ENCODE data around the gene RREB1. TPM values are rescaled to one million over a fixed set of nuclear protein-coding genes. Genes with fewer than 3 reads are reported as not detected.

Gene RREB1
- polyA plus RNA-seq, 1 experiment = 1.2 TPM

GRCh38 chr6:7235712-7236305, 128.0 kb downstream of the RREB1 start:
- Histone ChIP-seq H3K4me3 (ENCODE audit: low read depth, low read length) (no peak overlapping the region), H3K36me3 (ENCODE audit: control insufficient read depth, insufficient read depth, low read length) (peaks cover 24% of the 10 kb centered on the region), H3K27me3 (ENCODE audit: control insufficient read depth, insufficient read depth, low read length) (no peaks in the 10 kb centered on the region)
- ChIA-PET CTCF (interaction anchor here (1.1 kb wide), 1 partner anchor 8 kb away, joined by 3 read pairs; no protein-coding TSS in a partner anchor), POLR2A (no interaction called here)
- DNase-seq (ENCODE audit: low read depth) = no peak
- TF ChIP-seq CTCF (IDR thresholded peaks at IDR 0.05; ENCODE audit: insufficient read depth, low read depth, low read length) = no peak

- ChIA-PET POLR2A (interaction anchor here (0.6 kb wide), 1 partner anchor 11 kb away, joined by 6 read pairs; no protein-coding TSS in a partner anchor), CTCF (interaction anchor here (1.0 kb wide), 1 partner anchor 512 kb away, joined by 4 read pairs; no protein-coding TSS in a partner anchor)
- no peak for DNase-seq (ENCODE audit: low read depth)
- H3K4me3 ChIP-seq (ENCODE audit: low read depth, low read length) = no peak overlapping the region
- H3K27me3 ChIP-seq (ENCODE audit: control insufficient read depth, insufficient read depth, low read length) = no peaks in the 10 kb centered on the region
- TF ChIP-seq CTCF (IDR thresholded peaks at IDR 0.05; ENCODE audit: insufficient read depth, low read depth, low read length) = no peak
- H3K36me3 ChIP-seq (ENCODE audit: control insufficient read depth, insufficient read depth, low read length) = peaks cover 19% of the 10 kb centered on the region
These were observed 128.8 kb downstream of the RREB1 start for GRCh38 chr6:7236306-7237209.

GRCh38 chr6:7237653-7238188, 130.0 kb downstream of the RREB1 start:
- no peak for TF ChIP-seq CTCF (IDR thresholded peaks at IDR 0.05; ENCODE audit: insufficient read depth, low read depth, low read length)
- CTCF ChIA-PET = interaction anchor here (0.6 to 2.3 kb wide), 10 partner anchors 21 to 556 kb away, joined by 3 to 18 read pairs (median 4); no protein-coding TSS in a partner anchor

GRCh38 chr6:7238526-7238899, 130.8 kb downstream of the RREB1 start:
- no peak for TF ChIP-seq CTCF (IDR thresholded peaks at IDR 0.05; ENCODE audit: insufficient read depth, low read depth, low read length)
- peaks cover 13% of the 10 kb centered on the region for H3K36me3 ChIP-seq (ENCODE audit: control insufficient read depth, insufficient read depth, low read length)
- DNase-seq (ENCODE audit: low read depth) = no peak
- CTCF ChIA-PET = interaction anchor here (0.6 to 2.3 kb wide), 14 partner anchors 9 to 562 kb away, joined by 3 to 18 read pairs (median 5); no protein-coding TSS in a partner anchor
- POLR2A ChIA-PET = no interaction called here
- no peak overlapping the region for H3K4me3 ChIP-seq (ENCODE audit: low read depth, low read length)
- H3K27me3 ChIP-seq (ENCODE audit: control insufficient read depth, insufficient read depth, low read length) = no peaks in the 10 kb centered on the region

More at GRCh38 chr6:7237653-7238188, 130.0 kb downstream of the RREB1 start:
- DNase-seq (ENCODE audit: low read depth) = no peak
- H3K27me3 ChIP-seq (ENCODE audit: control insufficient read depth, insufficient read depth, low read length) = no peaks in the 10 kb centered on the region
- POLR2A ChIA-PET = no interaction called here
- no peak overlapping the region for H3K4me3 ChIP-seq (ENCODE audit: low read depth, low read length)
- H3K36me3 ChIP-seq (ENCODE audit: control insufficient read depth, insufficient read depth, low read length) = peaks cover 13% of the 10 kb centered on the region
